ENCODE data around the gene ENDOG.
"Not testable (repeated sequence)": the region's sequence is repeated elsewhere in the genome, so short reads cannot be mapped to it uniquely, and the experiment has no call there.

The ENDOG gene

GRCh38 chr9:128829477-128830251 lies 11.4 kb downstream of the ENDOG start, which contains the start of gene SPOUT1:
Gene SPOUT1 (minus strand): TSS chr9:128829794. CDS start chr9:128829780, 14 bp downstream.
- H3K9me3 Mint-ChIP-seq, result no peaks in the 10 kb centered on the region
- peak within 1 kb of the TSS; percentile 98 for H3K4me3 Mint-ChIP-seq
- DNase-seq (ENCODE audit: low spot score in 2 of 2) (peak; percentile 84 to 91), ATAC-seq (ENCODE audit: low read depth) (peak; percentile 99)
- no peaks in the 10 kb centered on the region for H3K27me3 Mint-ChIP-seq
- H3K27ac Mint-ChIP-seq, result peak within 1 kb of the TSS; percentile 95
- H3K4me1 Mint-ChIP-seq, result peaks cover 10% of the 10 kb centered on the region
- peaks cover 12% of the 10 kb centered on the region for H3K36me3 Mint-ChIP-seq

DNA sequence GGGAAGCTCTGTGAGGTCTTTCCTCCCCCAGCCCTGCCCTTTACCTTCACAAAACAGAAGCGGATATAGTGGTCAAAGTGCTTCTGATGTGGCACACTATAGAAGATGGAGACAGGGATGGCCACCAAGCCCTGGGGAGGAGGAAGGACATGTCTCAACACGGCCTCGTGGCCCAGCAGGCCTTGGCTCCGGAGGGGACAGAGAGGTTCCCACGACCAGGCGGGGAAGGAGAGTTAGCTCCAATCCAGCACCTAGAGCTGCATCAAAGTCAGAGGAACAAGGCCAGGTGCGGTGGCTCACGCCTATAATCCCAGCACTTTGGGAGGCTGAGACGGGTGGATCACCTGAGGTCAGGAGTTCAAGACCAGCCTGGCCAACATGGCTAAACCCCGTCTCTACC lies 15.4 kb downstream of the ENDOG start:
- ATAC-seq (ENCODE audit: low read depth) (no peak), DNase-seq (ENCODE audit: low spot score in 2 of 2) (no peak)
- Mint-ChIP-seq H3K36me3 (peaks cover 12% of the 10 kb centered on the region), H3K27ac (no peak overlapping the region), H3K27me3 (no peaks in the 10 kb centered on the region), H3K4me1 (peaks cover 7% of the 10 kb centered on the region), H3K9me3 (no peaks in the 10 kb centered on the region), H3K4me3 (no peak overlapping the region)

- no peak overlapping the region for H3K4me3 Mint-ChIP-seq
- no peaks in the 10 kb centered on the region for H3K9me3 Mint-ChIP-seq
- no peak for ATAC-seq (ENCODE audit: low read depth)
- DNase-seq (ENCODE audit: low spot score in 2 of 2), result no peak
- no peaks in the 10 kb centered on the region for H3K27me3 Mint-ChIP-seq
- H3K36me3 Mint-ChIP-seq, result peaks cover 11% of the 10 kb centered on the region
- H3K27ac Mint-ChIP-seq, result no peak overlapping the region
- H3K4me1 Mint-ChIP-seq, result no peaks in the 10 kb centered on the region
Observed at GRCh38 chr9:128835246-128836210, 17.2 kb downstream of the ENDOG start.

GRCh38 chr9:128836509-128837145 lies 18.3 kb downstream of the ENDOG start:
- H3K36me3 Mint-ChIP-seq, result peaks cover 13% of the 10 kb centered on the region
- no peaks in the 10 kb centered on the region for H3K9me3 Mint-ChIP-seq
- no peak overlapping the region for H3K27ac Mint-ChIP-seq
- no peaks in the 10 kb centered on the region for H3K27me3 Mint-ChIP-seq
- DNase-seq (ENCODE audit: low spot score in 2 of 2) (no peak), ATAC-seq (ENCODE audit: low read depth) (no peak)
- H3K4me1 Mint-ChIP-seq, result no peaks in the 10 kb centered on the region
- no peak overlapping the region for H3K4me3 Mint-ChIP-seq

GRCh38 chr9:128838338-128838737 lies 20.0 kb downstream of the ENDOG start:
- ATAC-seq (ENCODE audit: low read depth), result no peak
- Mint-ChIP-seq H3K27ac (no peak overlapping the region), H3K4me1 (peaks cover 3% of the 10 kb centered on the region), H3K27me3 (no peaks in the 10 kb centered on the region), H3K4me3 (no peak overlapping the region), H3K36me3 (peaks cover 15% of the 10 kb centered on the region), H3K9me3 (no peaks in the 10 kb centered on the region)
- DNase-seq (ENCODE audit: low spot score in 2 of 2), result no peak

DNA sequence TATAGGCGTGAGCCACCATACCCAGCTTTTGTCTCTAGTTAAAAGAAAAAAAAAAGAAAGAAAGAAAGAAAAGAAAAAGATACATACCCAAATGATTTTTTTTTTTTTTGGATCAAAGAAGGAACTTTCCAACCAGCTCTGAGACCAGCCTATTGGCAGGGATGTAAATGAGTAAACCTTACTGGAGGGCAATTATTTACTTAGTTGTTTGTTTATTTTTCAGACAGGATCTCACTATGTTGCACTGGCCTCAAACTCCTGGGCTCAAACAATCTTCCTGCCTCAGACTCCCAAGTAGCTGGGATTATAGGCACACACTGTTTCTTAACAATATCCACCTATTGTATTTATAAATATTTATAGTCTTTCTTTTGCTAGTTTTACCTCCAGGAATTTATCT lies 22.2 kb downstream of the ENDOG start:
- Mint-ChIP-seq H3K4me1 (peaks cover 3% of the 10 kb centered on the region), H3K36me3 (peaks cover 11% of the 10 kb centered on the region), H3K9me3 (no peaks in the 10 kb centered on the region), H3K4me3 (no peak overlapping the region), H3K27ac (no peak overlapping the region), H3K27me3 (no peaks in the 10 kb centered on the region)
- DNase-seq (ENCODE audit: low spot score in 2 of 2) (no peak), ATAC-seq (ENCODE audit: low read depth) (no peak)

- Mint-ChIP-seq H3K36me3 (peaks cover 9% of the 10 kb centered on the region), H3K9me3 (no peaks in the 10 kb centered on the region), H3K27me3 (no peaks in the 10 kb centered on the region), H3K4me3 (no peak overlapping the region), H3K4me1 (peaks cover 3% of the 10 kb centered on the region), H3K27ac (no peak overlapping the region)
- DNase-seq (ENCODE audit: low spot score in 2 of 2), result no peak
- ATAC-seq (ENCODE audit: low read depth), result peak; percentile 42
Observed at GRCh38 chr9:128841694-128842492, 23.6 kb downstream of the ENDOG start.

DNA sequence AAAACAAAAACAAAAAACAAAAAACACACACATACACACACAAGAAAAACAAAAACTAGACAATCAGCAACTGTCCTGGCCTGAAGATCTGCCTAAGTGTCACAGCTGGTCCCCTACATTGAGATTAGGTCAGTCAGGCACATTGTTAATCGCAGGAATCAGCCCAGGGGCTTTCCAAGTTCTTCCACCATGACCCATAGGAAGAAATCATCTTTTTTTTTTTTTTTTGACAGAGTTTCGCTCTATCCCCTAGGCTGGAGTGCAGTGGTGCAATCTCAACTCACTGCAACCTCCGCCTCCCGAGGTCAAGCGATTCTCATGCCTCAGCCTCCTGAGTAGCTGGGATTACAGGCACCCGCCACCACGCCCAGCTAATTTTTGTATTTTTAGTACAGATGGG lies 24.9 kb downstream of the ENDOG start:
- H3K27me3 Mint-ChIP-seq; ATAC-seq (ENCODE audit: low read depth); H3K27ac Mint-ChIP-seq; H3K4me3 Mint-ChIP-seq; H3K9me3 Mint-ChIP-seq; H3K36me3 Mint-ChIP-seq; H3K4me1 Mint-ChIP-seq; DNase-seq (ENCODE audit: low spot score in 2 of 2): not testable (repeated sequence)

DNA sequence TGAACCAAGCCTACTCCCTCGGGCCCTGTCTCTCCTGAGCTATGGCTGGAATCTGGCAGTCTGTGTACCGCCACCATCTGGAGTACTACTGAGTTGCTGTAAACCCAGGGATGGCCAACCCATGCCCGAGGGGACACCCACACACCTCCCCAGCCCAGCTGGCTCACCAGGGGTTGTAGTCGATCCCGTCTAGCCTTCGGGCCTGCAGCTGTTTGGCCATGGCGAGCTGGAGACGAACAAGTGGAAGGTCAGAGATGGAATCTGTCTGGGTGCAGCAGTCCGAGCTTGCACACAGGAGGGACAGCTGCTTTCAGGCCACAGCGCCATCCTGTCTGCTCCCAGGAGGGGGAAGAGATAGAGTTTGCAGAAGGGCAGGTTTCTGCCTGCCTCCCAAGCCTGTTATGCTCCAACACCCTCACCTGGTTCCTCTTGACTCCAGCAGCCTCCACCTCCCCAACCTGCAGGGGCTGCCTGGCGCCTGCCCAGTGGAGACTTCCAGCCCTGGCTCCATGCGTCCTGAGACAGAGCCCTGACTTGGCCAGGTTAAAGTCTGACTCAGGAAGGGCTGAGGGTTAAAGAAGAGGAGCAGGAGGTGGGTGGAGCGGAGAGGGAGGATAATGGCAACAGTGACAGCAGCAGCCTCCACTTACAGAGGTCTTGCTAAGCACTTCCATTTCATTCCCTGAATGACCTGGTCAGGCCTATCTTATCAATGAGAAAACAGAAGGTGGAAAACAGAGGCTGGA lies 27.1 kb downstream of the ENDOG start:
- no peak for ATAC-seq (ENCODE audit: low read depth)
- no peak overlapping the region for H3K4me3 Mint-ChIP-seq
- peaks cover 10% of the 10 kb centered on the region for H3K36me3 Mint-ChIP-seq
- no peak for DNase-seq (ENCODE audit: low spot score in 2 of 2)
- H3K9me3 Mint-ChIP-seq, result no peaks in the 10 kb centered on the region
- no peaks in the 10 kb centered on the region for H3K27me3 Mint-ChIP-seq
- H3K4me1 Mint-ChIP-seq, result peaks cover 3% of the 10 kb centered on the region
- H3K27ac Mint-ChIP-seq, result no peak overlapping the region

DNA sequence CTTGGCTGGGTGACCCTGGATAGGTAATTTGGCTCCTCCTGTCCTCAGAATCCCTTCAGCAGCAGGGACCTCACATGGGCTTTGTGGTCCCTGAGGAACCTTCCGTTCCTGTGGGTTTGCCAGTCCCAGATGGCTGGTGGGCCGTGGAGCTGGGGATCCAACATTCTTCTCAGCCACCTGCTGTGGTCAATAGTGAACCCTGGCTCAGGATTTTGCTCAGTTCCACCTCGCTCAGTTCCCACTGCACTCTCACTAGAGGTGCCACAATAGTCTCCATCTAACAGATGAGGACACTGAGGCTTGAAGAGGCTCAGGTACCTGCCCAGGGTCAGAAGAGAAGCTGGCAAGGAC lies 28.4 kb downstream of the ENDOG start:
- Mint-ChIP-seq H3K4me3 (no peak overlapping the region), H3K27me3 (no peaks in the 10 kb centered on the region)

GRCh38 chr9:128847803-128848202 lies 29.5 kb downstream of the ENDOG start:
- peaks cover 18% of the 10 kb centered on the region for H3K36me3 Mint-ChIP-seq
- no peak for ATAC-seq (ENCODE audit: low read depth)
- no peak overlapping the region for H3K27ac Mint-ChIP-seq
- no peaks in the 10 kb centered on the region for H3K4me1 Mint-ChIP-seq
- DNase-seq (ENCODE audit: low spot score in 2 of 2), result no peak
- no peak overlapping the region for H3K4me3 Mint-ChIP-seq
- H3K9me3 Mint-ChIP-seq, result peaks cover 6% of the 10 kb centered on the region
- H3K27me3 Mint-ChIP-seq, result no peaks in the 10 kb centered on the region

More for the DNA sequence above, 28.4 kb downstream of the ENDOG start:
- DNase-seq (ENCODE audit: low spot score in 2 of 2), result no peak
- peaks cover 6% of the 10 kb centered on the region for H3K9me3 Mint-ChIP-seq
- ATAC-seq (ENCODE audit: low read depth), result no peak
- peaks cover 20% of the 10 kb centered on the region for H3K36me3 Mint-ChIP-seq
- no peak overlapping the region for H3K27ac Mint-ChIP-seq
- H3K4me1 Mint-ChIP-seq, result peaks cover 3% of the 10 kb centered on the region

DNA sequence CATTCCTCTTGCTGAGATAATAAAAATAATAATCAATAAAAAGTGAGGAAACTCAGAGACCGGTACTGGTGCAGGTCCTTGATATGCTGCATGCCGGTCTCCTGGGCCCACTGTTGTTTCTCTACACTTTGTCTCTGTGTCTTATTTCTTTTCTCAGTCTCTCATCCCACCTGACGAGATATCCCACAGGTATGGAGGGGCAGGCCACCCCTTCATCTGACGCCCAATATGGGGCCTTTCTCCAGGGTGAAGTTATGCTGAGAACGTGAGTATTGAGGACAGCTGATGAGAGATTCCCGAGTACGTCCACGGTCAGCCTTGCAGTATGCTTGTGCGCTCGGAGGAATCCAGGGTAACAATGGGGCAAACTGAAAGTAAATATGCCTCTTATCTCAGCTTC lies 32.7 kb downstream of the ENDOG start:
- not testable (repeated sequence) for ATAC-seq (ENCODE audit: low read depth); H3K9me3 Mint-ChIP-seq; H3K27me3 Mint-ChIP-seq; H3K4me1 Mint-ChIP-seq; DNase-seq (ENCODE audit: low spot score in 2 of 2); H3K27ac Mint-ChIP-seq; H3K4me3 Mint-ChIP-seq
- H3K36me3 Mint-ChIP-seq, result peaks cover 18% of the 10 kb centered on the region
